Posterior vena cava (tissue), 2 donors: ENCODE measurements around the gene CDC5L. TPM values are rescaled to one million over a fixed set of nuclear protein-coding genes. Genes with fewer than 3 reads are reported as not detected.

Experiments
- DNase-seq: peaks from one replicate; pipeline ENCODE4 v3.0.0-alpha.2; 2020; ENCODE audit warnings: low spot score
- intact Hi-C, 2 donors: fragments of 100-400 bp; cut with DNase I; formaldehyde crosslinking; loops; one replicate each; pipeline versions ENCODE4 v1.14.1 to v1.14.2; 2022 to 2023
- total RNA-seq, 2 donors: library from RNA; stranded (reverse); fragmentation: NEBNext Ultra II Directional; extraction: Animal tissue kit (Norgen Biotek cat#: 25700); gene quantifications; one replicate each; pipeline ENCODE4 v1.2.1, GENCODE V29; 2021
- donor health status: DM: yes; HTN: yes; CAD: no.
- donor health status: DM: yes; HTN: yes; CAD: no.

Gene CDC5L
- total RNA-seq, 2 donors from 2014 or later = 19.1 to 25.1 TPM

DNA sequence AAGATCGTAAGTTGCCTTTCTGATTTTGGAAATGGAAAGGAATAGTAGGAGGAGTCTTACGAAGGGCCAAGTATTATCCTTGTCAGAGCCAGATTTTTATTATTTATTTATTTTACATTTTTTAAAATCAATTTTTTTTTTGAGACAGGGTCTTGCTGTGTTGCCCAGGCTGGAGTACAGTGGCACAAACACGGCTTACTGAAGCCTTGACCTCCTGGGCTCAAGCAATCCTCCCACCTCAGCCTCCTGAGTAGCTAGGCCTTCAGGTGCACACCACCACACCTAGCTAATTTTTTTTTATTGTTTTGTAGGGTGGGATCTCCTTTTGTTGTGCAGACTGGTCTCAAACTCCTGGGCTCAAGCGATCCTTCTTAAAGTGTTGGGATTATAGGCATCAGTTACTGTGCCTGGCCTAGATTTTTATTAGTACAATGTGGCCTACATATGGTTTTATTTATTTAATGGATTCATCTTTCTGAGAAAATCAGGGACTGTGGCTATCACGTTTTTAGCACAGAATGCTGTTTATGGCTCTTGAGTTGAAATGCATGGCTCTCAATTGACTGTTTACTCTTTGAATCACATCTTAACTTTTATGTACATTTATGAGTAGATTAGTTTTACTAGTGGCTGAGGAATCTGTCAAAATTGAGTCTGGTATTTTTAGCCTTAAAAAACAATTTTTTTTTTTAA, 16.7 kb downstream of the CDC5L start:
- DNase-seq = no peak
- intact Hi-C loops = no loop called here

DNA sequence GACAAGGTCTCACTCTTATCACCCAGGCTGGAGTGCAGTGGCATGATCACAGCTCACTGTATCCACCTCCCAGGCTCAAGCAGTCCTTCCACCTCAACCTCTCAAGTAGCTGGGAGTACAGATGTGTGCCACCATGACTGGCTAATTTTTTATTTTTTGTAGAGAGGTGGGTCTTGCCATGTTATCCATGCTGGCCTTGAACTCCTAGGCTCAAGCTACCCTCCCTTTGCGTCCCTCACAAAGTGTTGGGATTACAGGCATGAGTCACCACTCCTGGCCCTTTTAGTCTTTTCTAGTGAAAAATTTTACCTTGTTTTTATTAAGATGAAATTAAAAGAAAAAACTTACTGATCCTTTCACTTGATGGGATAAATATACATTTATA, 17.2 kb downstream of the CDC5L start:
- DNase-seq = no peak
- intact Hi-C loops = no loop called here

DNA sequence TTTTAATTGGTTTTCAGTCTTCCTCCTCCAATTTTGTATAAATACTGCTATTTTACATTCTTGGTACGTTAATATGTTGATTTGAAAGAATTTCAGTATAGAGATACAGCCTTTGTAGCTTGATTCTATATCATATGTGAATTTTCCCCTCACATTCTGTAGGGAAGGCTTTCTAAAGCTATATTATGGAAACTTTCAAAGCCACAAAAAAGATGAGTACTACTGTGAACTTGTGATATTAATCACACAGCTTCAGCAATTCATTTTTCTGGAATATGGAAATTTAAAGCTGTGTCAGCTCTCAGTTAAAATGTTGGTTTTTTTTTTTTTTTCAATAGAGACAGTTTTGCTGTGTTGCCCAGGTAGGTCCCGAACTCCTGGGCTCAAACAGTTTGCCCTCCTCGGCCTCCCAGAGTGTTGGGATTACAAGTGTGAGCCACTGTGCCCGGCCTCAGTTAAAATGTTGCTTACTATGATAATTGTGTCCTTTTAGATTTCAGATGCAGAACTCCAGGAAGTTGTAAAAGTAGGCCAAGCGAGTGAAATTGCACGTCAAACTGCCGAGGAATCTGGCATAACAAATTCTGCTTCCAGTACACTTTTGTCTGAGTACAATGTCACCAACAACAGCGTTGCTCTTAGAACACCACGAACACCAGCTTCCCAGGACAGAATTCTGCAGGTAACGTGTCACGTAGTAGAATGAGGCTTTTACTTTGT, 20.6 kb downstream of the CDC5L start:
- DNase-seq = no peak

DNA sequence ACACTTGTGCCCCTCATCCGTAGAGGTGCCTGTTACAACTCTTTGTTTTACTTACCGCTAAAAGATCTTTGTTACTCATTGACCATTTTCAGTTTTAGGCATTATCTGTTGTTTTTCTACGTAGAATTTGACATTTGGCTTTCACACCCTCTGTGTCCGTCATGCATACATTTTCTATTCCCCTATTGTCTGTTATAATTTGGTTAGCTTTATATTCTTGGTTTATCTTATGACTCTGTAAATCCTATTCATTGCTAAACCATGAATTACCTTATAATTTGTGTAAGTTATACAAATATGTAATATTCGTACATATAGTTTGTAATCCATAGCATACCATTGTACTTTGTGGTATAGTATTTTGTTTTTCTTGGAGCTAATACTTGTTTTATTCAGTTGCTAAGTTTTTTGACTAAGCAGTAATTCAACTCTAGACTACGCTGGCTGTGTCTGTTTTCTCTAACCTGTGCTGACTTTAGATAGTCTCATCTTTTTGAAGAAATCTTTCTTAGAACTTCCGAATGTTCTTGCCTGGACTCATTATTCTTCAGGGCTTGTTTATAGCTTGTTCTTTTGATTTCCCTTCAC, 21.8 kb downstream of the CDC5L start:
- no peak for DNase-seq
- intact Hi-C loops = no loop called here

More for the DNA sequence above, 20.6 kb downstream of the CDC5L start:
- intact Hi-C loops = no loop called here

- intact Hi-C loops = no loop called here
- no peak for DNase-seq
Observed at GRCh38 chr6:44410363-44410762, 22.9 kb downstream of the CDC5L start.

DNA sequence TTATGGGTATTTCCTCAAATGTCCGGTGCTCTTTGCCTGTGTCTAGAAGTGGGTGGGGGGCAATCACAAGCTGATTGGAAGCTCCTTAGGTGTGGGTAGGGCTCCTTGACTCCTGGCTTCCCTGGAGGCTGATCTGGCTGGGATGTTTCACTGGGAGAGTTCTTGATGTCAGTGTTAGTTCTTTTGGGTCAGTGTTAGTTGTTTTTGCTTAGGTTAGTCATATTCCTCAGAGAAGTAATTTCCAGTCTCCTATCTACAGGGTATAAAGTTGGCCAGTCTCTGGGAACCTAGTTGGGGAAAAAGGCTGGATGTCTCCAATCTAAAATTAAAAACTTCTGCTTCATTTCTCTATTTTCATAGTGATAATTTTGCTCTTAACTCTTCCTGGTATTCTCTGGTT, 23.6 kb downstream of the CDC5L start:
- intact Hi-C loops = no loop called here

DNA sequence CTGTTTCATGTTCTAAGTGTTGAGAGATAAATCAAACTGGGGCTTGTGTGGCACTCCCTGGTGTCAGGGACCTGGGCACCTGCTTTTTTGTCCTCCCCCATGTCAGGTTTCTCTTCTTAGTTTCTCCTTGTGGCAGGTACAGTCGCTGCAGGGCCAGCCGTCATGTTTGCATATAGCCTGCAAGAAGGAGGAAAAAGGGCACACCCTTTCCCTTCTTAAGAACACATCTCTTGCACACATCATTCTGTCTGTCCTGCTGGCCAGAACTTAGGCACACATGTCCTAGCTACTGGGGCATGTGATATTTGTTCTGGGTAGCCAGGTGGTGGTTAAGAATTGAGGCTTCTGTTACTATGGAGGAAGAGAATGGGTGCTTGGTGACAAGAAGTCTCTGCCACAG, 27.9 kb downstream of the CDC5L start:
- intact Hi-C loops = no loop called here
- DNase-seq = no peak

More for the DNA sequence above, 23.6 kb downstream of the CDC5L start:
- no peak for DNase-seq

DNA sequence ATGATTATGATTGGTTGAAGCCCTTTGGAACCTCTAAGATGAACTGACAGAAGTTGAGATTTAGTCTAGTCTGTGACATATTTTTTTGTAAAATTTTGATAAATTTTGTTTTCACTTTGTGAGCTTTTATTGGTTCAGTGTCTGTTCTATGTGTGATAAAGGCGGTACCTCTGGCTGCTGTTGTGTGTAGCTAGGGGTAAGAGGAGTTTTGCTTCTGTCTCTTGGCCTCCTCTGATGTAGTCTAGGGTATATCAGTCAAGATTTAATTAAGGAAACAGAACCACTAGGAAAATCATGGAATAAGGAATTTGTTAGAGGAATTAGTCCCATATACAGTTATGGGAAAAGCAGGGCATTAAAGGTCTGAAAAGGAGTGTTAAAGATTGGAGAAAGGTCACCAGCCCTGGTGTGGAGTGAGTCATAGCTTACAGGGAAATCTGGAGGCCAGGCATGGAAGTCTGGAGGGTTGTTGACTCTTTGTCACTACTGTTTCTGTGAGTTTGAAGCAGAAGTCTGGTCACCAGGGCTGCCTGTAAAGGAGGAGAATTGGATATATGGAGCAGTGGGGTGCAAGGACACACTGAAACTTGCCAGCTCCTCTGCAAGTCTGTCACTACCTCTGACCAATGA, 28.5 kb downstream of the CDC5L start:
- intact Hi-C loops = no loop called here
- DNase-seq = no peak

- intact Hi-C loops = no loop called here
- no peak for DNase-seq
Observed at GRCh38 chr6:44422531-44422930, 35.0 kb downstream of the CDC5L start.

DNA sequence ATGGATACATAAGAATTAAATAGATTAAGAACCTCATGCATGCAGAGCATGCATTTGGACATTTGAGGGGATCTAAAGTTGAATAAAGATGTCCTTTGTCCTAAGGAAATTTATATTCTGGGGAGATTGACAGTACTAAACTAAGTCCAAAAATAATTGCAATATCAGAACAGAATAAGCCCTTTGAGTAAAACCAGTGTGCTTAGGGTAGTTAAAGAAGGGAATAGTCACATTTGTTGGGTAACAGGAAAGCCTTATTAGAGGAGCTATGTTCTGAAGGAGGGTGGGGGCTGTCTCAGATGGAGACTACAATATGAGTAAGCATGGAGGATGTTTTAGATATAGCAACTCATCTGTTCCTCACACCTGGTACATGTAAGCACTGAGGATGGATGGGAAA, 35.8 kb downstream of the CDC5L start:
- no peak for DNase-seq
- intact Hi-C loops = no loop called here

DNA sequence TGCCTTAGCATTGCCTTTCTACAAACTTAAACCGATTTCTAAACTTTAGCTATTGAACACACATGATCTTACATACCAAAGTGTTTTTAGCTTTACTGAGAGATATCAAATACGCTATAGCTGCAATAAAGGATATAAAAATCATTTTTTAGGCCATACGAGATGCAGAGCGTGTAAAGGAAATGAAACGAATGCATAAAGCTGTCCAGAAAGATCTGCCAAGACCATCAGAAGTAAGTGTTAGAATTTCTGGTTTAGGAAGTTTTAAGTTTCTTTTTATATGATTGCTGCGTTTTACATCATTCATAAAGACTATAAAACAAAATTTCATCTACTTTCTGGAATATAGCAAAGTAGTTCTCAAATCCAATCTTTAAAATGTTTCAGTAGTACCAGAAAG, 38.4 kb downstream of the CDC5L start:
- DNase-seq = no peak

GRCh38 chr6:44428682-44429081, 41.2 kb downstream of the CDC5L start:
- no peak for DNase-seq
- intact Hi-C loops = no loop called here

More for the DNA sequence above, 38.4 kb downstream of the CDC5L start:
- intact Hi-C loops = loop anchor here in 1 of 2 donors (2.0 kb wide), 1 partner anchor 63 kb away; no protein-coding TSS in a partner anchor

- no peak for DNase-seq
- intact Hi-C loops = no loop called here
Observed at GRCh38 chr6:44430326-44430725, 42.8 kb downstream of the CDC5L start.

DNA sequence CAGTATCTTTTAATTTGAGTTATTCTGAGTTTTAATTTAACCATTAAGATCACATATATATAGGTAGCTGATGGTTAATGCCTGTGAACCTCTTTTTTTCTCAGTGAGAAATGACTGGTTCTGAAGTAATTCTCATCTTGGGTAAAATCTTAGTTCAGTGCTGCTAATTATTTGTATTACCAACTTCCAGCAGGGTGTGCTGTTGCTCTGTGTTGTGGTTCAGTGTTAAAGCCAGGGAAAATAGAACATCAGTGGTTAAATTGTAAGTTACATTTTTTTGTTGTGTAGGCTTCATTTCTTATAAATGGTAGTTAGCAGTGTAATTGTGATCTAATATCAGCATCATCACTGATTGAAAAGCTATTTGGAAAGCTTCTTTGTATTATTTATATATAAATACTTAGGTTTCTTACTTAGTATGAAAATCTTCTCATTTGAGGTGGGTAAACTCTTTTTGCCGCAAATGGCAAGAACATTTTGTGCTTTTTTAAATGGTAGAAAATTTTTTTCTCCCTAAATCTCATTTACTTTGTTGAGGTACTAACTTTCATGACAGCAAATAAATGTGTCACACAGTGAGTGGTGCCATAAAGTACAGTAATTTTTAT, 43.7 kb downstream of the CDC5L start:
- no peak for DNase-seq

DNA sequence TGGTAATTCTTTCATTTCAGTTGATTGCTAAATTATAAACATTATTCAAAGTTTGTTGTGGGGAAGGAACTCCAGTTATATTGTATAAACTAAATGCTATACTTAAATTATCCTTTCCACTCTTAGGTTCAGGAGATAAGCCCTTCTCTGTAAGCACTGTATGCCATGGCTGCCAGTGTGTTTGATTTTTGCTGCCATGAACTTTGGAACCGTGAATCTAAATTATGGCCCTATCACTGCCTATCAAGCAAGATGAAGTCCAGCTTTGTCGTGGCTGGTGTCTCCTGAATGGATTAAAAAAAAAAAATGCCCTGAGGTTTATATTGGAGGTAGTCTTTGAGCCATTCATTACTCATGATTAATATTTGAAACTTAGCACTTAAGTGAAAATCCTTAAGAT, 44.7 kb downstream of the CDC5L start:
- DNase-seq = no peak
- intact Hi-C loops = no loop called here

More for the DNA sequence above, 43.7 kb downstream of the CDC5L start:
- intact Hi-C loops = no loop called here

- no peak for DNase-seq
- intact Hi-C loops = no loop called here
Observed at GRCh38 chr6:44432726-44433125, 45.2 kb downstream of the CDC5L start.

- intact Hi-C loops = no loop called here
- no peak for DNase-seq
Observed at GRCh38 chr6:44435500-44435899, 48.0 kb downstream of the CDC5L start.

GRCh38 chr6:44438827-44439226, 51.3 kb downstream of the CDC5L start:
- DNase-seq = no peak
- intact Hi-C loops = no loop called here

DNA sequence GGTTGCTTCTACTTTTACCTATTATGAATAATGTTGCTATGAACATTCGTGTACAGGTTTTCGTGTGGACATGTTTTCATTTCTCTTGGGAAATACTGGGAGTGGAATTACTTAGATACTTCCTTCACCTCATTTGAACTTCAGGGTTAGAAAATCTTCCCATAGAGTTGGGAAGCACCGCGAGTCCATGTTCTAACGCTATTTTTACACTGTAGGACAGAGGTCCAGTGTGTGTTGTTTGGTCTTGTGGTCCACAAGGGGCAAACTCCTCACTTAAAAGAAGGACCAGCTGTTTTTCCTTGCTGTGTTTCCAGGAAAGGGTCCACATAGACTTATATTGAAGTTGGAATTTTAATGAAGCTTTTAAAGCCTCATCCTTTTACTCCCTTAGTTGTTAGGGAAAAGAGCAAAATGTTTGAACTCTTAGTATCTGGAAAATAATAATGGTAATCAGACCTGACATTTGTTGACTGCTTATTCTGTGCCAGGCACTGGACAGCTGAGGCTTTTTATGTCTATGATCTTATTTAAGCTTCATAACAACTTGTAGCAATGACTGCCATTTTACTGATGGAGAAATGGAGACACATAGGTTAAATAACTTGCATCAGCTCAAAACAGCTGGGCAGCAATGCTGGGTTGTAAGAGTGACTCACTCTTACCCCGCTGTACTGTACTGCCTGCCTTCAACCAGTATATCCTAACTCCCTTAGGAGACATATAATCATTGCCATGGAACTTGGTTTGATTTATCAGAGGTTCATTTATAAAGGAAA, 52.0 kb downstream of the CDC5L start:
- intact Hi-C loops = no loop called here

More for the DNA sequence above, 52.0 kb downstream of the CDC5L start:
- no peak for DNase-seq
